SIG-M5 treated with dmso at 0.1 percent for 504 hours (cell line): ENCODE measurements around the gene TNKS2.
"Not testable (repeated sequence)": the region's sequence is repeated elsewhere in the genome, so short reads cannot be mapped to it uniquely, and the experiment has no call there.

Experiments
- DNase-seq: peaks from one replicate; lab custom pipeline; 2025; ENCODE audit not compliant: unreplicated experiment; lab: John Stamatoyannopoulos, UW

TNKS2 gene

GRCh38 chr10:91796331-91797047, 1.7 kb upstream of the TNKS2 start:
- DNase-seq: no peak

- no peak for DNase-seq
Observed at GRCh38 chr10:91797048-91797690, 1.1 kb upstream of the TNKS2 start.

DNA sequence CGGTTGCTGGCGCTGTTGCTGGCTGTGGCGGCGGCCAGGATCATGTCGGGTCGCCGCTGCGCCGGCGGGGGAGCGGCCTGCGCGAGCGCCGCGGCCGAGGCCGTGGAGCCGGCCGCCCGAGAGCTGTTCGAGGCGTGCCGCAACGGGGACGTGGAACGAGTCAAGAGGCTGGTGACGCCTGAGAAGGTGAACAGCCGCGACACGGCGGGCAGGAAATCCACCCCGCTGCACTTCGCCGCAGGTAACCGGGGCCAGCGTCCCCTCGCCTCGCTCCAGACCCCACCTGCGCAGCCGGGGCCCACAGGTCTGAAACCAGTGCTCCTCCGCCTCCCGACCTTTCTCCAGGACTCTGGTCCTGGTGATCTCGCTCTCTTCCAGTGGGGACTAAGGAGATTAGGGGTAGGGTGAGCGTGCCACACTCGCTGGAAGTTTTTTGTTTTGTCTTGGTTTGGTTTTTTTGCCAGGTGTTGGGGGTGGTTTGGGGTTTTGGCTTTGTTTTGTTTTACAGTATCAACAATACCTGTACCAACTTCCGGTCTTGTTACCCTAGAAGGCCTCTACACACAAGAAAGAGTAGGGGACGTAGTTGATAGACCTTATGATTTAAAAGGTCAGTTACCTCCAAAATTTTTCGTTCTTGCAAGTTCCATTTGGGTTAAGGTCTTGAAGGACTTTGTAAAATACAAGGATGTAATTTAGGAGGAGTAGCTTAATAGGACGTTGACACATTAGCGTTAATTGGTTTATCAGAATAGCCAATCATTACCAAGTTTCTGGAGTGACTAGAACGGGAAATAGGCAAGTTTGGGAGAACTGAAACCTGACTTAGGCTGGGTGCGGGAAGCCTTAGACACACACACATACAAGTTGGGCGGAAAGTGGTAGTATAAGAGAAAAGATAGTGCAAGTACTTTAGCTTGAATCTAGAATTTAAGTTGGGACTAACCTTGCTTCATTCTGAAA, 704 bp downstream of the TNKS2 start:
- DNase-seq: peak; percentile 89

DNA sequence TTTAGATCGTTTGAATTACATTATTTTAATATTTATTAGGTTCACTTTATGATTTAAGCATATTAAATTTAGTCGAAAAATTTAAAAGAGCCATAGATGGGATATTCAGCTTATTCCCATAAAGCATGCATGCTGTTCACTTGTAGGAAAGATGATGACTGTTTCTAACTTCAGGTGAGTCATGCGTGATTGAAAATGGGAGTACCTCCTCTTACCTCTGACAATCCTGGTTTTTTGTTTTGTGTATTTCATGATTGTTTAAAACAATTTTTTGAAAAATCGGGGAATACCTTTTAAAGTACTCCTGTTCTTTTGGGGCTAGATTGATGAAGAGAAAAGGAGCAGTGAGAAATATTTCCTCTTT, 1.4 kb downstream of the TNKS2 start:
- DNase-seq: no peak

- DNase-seq: no peak
Observed at GRCh38 chr10:91800182-91800581, 2.0 kb downstream of the TNKS2 start.

- no peak for DNase-seq
Observed at GRCh38 chr10:91800756-91801155, 2.5 kb downstream of the TNKS2 start.

GRCh38 chr10:91803386-91804125, 5.3 kb downstream of the TNKS2 start:
- no peak for DNase-seq

GRCh38 chr10:91804126-91804510, 5.9 kb downstream of the TNKS2 start:
- no peak for DNase-seq

- no peak for DNase-seq
Observed at GRCh38 chr10:91805110-91805838, 7.0 kb downstream of the TNKS2 start.

- DNase-seq: not testable (repeated sequence)
Observed at GRCh38 chr10:91807264-91807663, 9.0 kb downstream of the TNKS2 start.

DNA sequence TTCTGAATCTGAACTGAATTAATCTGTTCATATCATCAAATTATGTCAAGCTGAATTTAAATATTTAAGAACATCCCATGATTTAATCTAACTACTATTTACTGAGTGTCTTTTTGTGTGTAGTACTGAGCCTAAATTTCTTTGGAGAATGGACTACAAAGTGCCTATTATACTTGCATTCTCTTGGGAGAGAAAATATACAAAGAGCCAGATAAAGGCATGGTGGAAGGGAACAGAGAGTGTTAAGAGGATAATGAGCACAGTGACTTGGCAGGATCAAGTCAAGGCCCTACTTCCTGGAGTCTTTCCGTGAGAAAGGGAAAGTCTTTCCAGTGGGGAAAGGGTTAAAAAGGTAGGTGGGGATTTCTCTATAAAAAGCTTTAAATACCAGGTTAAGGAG, 15.0 kb downstream of the TNKS2 start:
- DNase-seq: no peak

GRCh38 chr10:91816981-91817380, 18.8 kb downstream of the TNKS2 start:
- DNase-seq: no peak

DNA sequence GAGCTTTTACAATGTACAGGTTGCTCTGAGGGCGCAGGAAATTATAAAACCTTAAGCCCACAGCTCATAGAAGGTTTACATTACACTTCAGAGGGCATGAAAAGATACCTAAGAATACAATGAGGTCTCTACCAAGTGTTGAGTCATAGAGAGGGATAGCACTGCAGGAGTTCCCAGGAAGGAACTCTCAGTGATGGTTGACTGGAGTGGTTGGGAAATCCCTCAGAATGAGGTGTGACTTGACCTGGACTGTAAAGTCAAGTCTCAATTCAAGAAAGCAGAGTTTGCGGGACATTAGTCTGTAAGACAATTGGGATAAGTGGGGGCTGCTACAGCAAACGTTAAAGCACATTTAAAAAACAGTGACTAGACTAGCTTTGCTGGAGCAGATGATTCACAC, 21.9 kb downstream of the TNKS2 start:
- DNase-seq: no peak

DNA sequence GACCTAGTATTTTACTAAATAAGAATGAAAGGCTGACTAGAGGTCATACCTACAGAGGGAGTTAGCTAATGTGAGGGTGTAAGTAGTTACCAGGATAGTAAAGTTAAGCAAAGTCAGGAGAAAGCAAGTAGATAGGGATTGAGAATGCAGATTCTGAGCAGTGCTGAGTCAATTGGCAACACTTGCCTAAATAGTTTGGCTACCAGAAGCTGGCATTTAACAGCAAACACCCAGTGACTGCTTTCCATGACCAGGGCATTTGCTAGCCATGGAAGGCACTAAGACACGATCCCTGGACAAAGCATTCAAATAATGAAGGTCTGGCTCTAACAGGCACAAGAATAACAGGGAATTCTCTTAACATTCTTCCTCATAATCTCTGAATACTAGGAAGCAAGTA, 25.9 kb downstream of the TNKS2 start:
- no peak for DNase-seq

- DNase-seq: no peak
Observed at GRCh38 chr10:91829268-91829667, 31.0 kb downstream of the TNKS2 start.

- no peak for DNase-seq
Observed at GRCh38 chr10:91838199-91838598, 40.0 kb downstream of the TNKS2 start.

GRCh38 chr10:91843083-91843482, 44.9 kb downstream of the TNKS2 start:
- DNase-seq: no peak

DNA sequence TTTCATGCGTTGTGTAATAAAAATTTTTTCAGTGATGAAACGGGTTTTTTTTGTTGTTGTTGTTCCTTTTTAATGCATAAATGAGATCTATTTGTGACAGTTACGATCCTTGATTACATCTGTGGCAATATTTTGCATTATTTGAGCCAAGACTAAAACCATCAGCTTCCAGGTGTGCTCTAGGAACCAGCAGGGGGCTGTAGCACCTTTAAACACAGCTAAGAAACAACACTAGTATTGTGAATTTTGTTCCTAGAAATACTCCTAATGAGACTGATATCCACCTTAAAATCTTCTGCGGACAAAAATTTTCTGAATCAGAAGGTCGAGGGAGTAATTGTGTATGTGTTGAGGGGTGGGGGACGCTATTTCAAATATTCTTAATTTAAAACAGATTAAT, 58.4 kb downstream of the TNKS2 start:
- no peak for DNase-seq

- no peak for DNase-seq
Observed at GRCh38 chr10:91860885-91861284, 62.7 kb downstream of the TNKS2 start.

DNA sequence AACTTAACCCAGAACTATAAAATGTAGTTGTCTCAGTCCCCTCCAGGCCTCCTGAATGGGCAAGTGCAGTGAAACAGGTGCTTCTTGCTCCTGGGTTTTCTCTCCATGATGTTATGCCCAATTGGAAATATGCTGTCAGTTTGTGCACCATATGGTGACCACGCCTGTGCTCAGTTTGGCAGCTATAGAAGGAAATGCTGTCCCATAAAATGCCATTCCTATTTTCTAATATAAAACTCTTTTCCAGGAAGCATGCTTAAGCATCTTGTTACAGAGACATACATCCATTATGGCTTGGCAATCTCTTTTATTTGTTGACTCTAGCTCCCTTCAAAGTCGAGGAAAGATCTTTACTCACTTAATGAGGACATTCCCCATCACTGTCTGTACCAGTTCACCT, 65.9 kb downstream of the TNKS2 start:
- DNase-seq: no peak
